ENCODE results near the gene SIRT7. TPM values are rescaled to one million over a fixed set of nuclear protein-coding genes. Genes with fewer than 3 reads are reported as not detected.

Gene SIRT7
- total and polyA plus RNA-seq, 8 donors = 11.6 to 37.9 (median 13.2) TPM

GRCh38 chr17:81935709-81936084 lies 17.7 kb upstream of the SIRT7 start:
- ATAC-seq = no peak
- Histone ChIP-seq H3K27ac (no peak overlapping the region), H3K4me1 (peaks cover 0 to 27% of the 10 kb centered on the region in 2 donors), H3K9me3 (no peaks in the 10 kb centered on the region), H3K4me3 (peak overlapping the region in 1 of 2 donors; percentile 62), H3K27me3 (peaks cover 0 to 52% of the 10 kb centered on the region in 2 donors), H3K36me3 (peaks cover 0 to 7% of the 10 kb centered on the region in 2 donors)
- no peak for TF ChIP-seq CTCF (IDR thresholded peaks at IDR 0.05)
- intact Hi-C loops (cut with DNase I) = no loop called here
- no peak for DNase-seq

GRCh38 chr17:81934850-81935708 lies 17.1 kb upstream of the SIRT7 start:
- H3K27me3 ChIP-seq = peaks cover 0 to 52% of the 10 kb centered on the region in 2 donors
- no peaks in the 10 kb centered on the region for H3K9me3 ChIP-seq
- peaks cover 0 to 7% of the 10 kb centered on the region in 2 donors for H3K36me3 ChIP-seq
- DNase-seq (peak in 1 of 4 donors; percentile 75), ATAC-seq (no peak)
- peaks cover 0 to 27% of the 10 kb centered on the region in 2 donors for H3K4me1 ChIP-seq
- no peak overlapping the region for H3K4me3 ChIP-seq
- TF ChIP-seq CTCF (IDR thresholded peaks at IDR 0.05) = no peak
- intact Hi-C loops (cut with DNase I) = no loop called here
- H3K27ac ChIP-seq = no peak overlapping the region

GRCh38 chr17:81934098-81934757 lies 16.3 kb upstream of the SIRT7 start:
- no peaks in the 10 kb centered on the region for H3K9me3 ChIP-seq
- H3K4me1 ChIP-seq = peaks cover 0 to 27% of the 10 kb centered on the region in 2 donors
- no peak overlapping the region for H3K4me3 ChIP-seq
- H3K27me3 ChIP-seq = peaks cover 0 to 53% of the 10 kb centered on the region in 2 donors
- no peak for ATAC-seq
- peak in 1 of 4 donors; percentile 70 for DNase-seq
- H3K27ac ChIP-seq = no peak overlapping the region
- no peak for TF ChIP-seq CTCF (IDR thresholded peaks at IDR 0.05)
- H3K36me3 ChIP-seq = peaks cover 0 to 7% of the 10 kb centered on the region in 2 donors
- intact Hi-C loops (cut with DNase I) = no loop called here

GRCh38 chr17:81933178-81933699 lies 15.3 kb upstream of the SIRT7 start:
- DNase-seq = peak in 1 of 4 donors; percentile 75
- Histone ChIP-seq H3K36me3 (peaks cover 0 to 7% of the 10 kb centered on the region in 2 donors), H3K27me3 (peaks cover 0 to 53% of the 10 kb centered on the region in 2 donors), H3K4me3 (no peak overlapping the region), H3K9me3 (no peaks in the 10 kb centered on the region), H3K27ac (no peak overlapping the region), H3K4me1 (peaks cover 0 to 36% of the 10 kb centered on the region in 2 donors)
- no peak for TF ChIP-seq CTCF (IDR thresholded peaks at IDR 0.05)
- ATAC-seq = no peak
- intact Hi-C loops (cut with DNase I) = no loop called here

Data from left lung (tissue), 10 donors.